Left ventricle myocardium inferior (tissue), 1 donor: ENCODE results near the gene ZFP57. TPM values are rescaled to one million over a fixed set of nuclear protein-coding genes. Genes with fewer than 3 reads are reported as not detected.

Source experiments
- DNase-seq: peaks from one replicate; pipeline ENCODE4 v3.0.0-alpha.2; 2020
- H3K27ac ChIP-seq: fragments of 200-600 bp; replicated peaks from 2 replicates; pipeline ENCODE4 v1.8.0; 2021
- H3K27me3 ChIP-seq: fragments of 200-600 bp; 2 replicates; pipeline ENCODE4 v1.8.0; 2021; ENCODE audit warnings: low read depth
- H3K36me3 ChIP-seq: fragments of 200-600 bp; 2 replicates; pipeline ENCODE4 v1.8.0; 2021
- H3K4me1 ChIP-seq: fragments of 200-600 bp; 2 replicates; pipeline ENCODE4 v1.8.0; 2021
- H3K4me3 ChIP-seq: fragments of 200-600 bp; 2 replicates; pipeline ENCODE4 v1.8.0; 2021; ENCODE audit warnings: mild to moderate bottlenecking, moderate library complexity
- H3K9me3 ChIP-seq: fragments of 200-600 bp; replicated peaks from 2 replicates; pipeline ENCODE4 v1.8.0; 2021
- CTCF ChIP-seq: fragments of 200-600 bp; IDR thresholded peaks from 2 replicates; pipeline ENCODE4 v1.8.0; 2021; ENCODE audit warnings: antibody characterized with exemption, mild to moderate bottlenecking, borderline replicate concordance
- intact Hi-C: fragments of 100-400 bp; cut with micrococcal nuclease; formaldehyde crosslinking; loops from one replicate; pipeline ENCODE4 v1.11.0; 2022
- total RNA-seq: library from RNA; stranded (reverse); fragmentation: NEBNext Ultra II Directional; extraction: Animal tissue kit (Norgen Biotek cat#: 25700); gene quantifications from one replicate; pipeline ENCODE4 v1.2.1, GENCODE V29; 2021
- donor health status: DM: no; HTN: yes; CAD: no; lungs with severe emphysema.

ZFP57 gene
- total RNA-seq, 1 donor from 2014 or later, result not detected

GRCh38 chr6:29630315-29630714 is 50.6 kb downstream of the ZFP57 start:
- intact Hi-C loops, result no loop called here
- Histone ChIP-seq H3K9me3 (no peaks in the 10 kb centered on the region), H3K4me1 (peaks cover 56% of the 10 kb centered on the region), H3K4me3 (no peak overlapping the region), H3K36me3 (no peaks in the 10 kb centered on the region), H3K27ac (no peak overlapping the region), H3K27me3 (peaks cover 7% of the 10 kb centered on the region)
- TF ChIP-seq CTCF, result no peak
- DNase-seq, result no peak

- Histone ChIP-seq H3K27me3 (peaks cover 7% of the 10 kb centered on the region), H3K9me3 (no peaks in the 10 kb centered on the region), H3K4me3 (peak overlapping the region; percentile 71), H3K36me3 (no peaks in the 10 kb centered on the region), H3K4me1 (peaks cover 56% of the 10 kb centered on the region), H3K27ac (no peak overlapping the region)
- no peak for DNase-seq
- intact Hi-C loops, result no loop called here
- no peak for TF ChIP-seq CTCF
Observed at GRCh38 chr6:29629571-29629970, 51.4 kb downstream of the ZFP57 start.

- H3K36me3 ChIP-seq, result peaks cover 3% of the 10 kb centered on the region
- peaks cover 7% of the 10 kb centered on the region for H3K27me3 ChIP-seq
- peak; percentile 77 for DNase-seq
- no peaks in the 10 kb centered on the region for H3K9me3 ChIP-seq
- peak overlapping the region; percentile 71 for H3K4me3 ChIP-seq
- peak; percentile 76 for TF ChIP-seq CTCF
- peak overlapping the region; percentile 76 for H3K27ac ChIP-seq
- peaks cover 56% of the 10 kb centered on the region for H3K4me1 ChIP-seq
- intact Hi-C loops, result no loop called here
Observed at GRCh38 chr6:29628419-29629281, 52.3 kb downstream of the ZFP57 start.

- Histone ChIP-seq H3K36me3 (peaks cover 11% of the 10 kb centered on the region), H3K9me3 (no peaks in the 10 kb centered on the region), H3K4me3 (peak overlapping the region; percentile 71), H3K27ac (peak overlapping the region; percentile 76), H3K4me1 (peaks cover 48% of the 10 kb centered on the region), H3K27me3 (peaks cover 7% of the 10 kb centered on the region)
- TF ChIP-seq CTCF, result no peak
- intact Hi-C loops, result no loop called here
- peak; percentile 79 for DNase-seq
Observed at GRCh38 chr6:29627755-29628418, 53.1 kb downstream of the ZFP57 start.

- peaks cover 41% of the 10 kb centered on the region for H3K4me1 ChIP-seq
- H3K27ac ChIP-seq, result peak overlapping the region; percentile 76
- H3K27me3 ChIP-seq, result peaks cover 7% of the 10 kb centered on the region
- intact Hi-C loops, result no loop called here
- peaks cover 16% of the 10 kb centered on the region for H3K36me3 ChIP-seq
- no peak for DNase-seq
- H3K9me3 ChIP-seq, result no peaks in the 10 kb centered on the region
- no peak for TF ChIP-seq CTCF
- peak overlapping the region; percentile 71 for H3K4me3 ChIP-seq
Observed at GRCh38 chr6:29626948-29627754, 53.8 kb downstream of the ZFP57 start.
